Fibroblast of skin of right quadriceps (primary cell): Measurements from ENCODE around the gene KRR1.
A peak's percentile ranks its signal among the peaks of the same experiment; 100 is the strongest.
"Not testable (repeated sequence)": the region's sequence is repeated elsewhere in the genome, so short reads cannot be mapped to it uniquely, and the experiment has no call there.

Experiments used
- DNase-seq: peaks from one replicate; pipeline ENCODE4 v3.0.0-alpha.2; 2013

The KRR1 gene

GRCh38 chr12:75474116-75474515 is 37.3 kb downstream of the KRR1 start:
- no peak for DNase-seq

GRCh38 chr12:75471902-75472890 is 39.2 kb downstream of the KRR1 start:
- no peak for DNase-seq

GRCh38 chr12:75460204-75460603 is 51.2 kb downstream of the KRR1 start:
- DNase-seq: no peak

- DNase-seq: no peak
Observed at GRCh38 chr12:75459755-75460154, 51.7 kb downstream of the KRR1 start.

GRCh38 chr12:75457866-75458265 is 53.5 kb downstream of the KRR1 start:
- DNase-seq: not testable (repeated sequence)

- DNase-seq: no peak
Observed at GRCh38 chr12:75457191-75457590, 54.2 kb downstream of the KRR1 start.

- DNase-seq: no peak
Observed at GRCh38 chr12:75455839-75456238, 55.6 kb downstream of the KRR1 start.

GRCh38 chr12:75452675-75453330 is 58.6 kb downstream of the KRR1 start:
- peak; percentile 46 for DNase-seq

- peak; percentile 34 for DNase-seq
Observed at GRCh38 chr12:75447691-75448393, 63.6 kb downstream of the KRR1 start.

GRCh38 chr12:75446857-75447256 is 64.6 kb downstream of the KRR1 start:
- DNase-seq: peak; percentile 91

GRCh38 chr12:75445137-75445507 is 66.3 kb downstream of the KRR1 start:
- DNase-seq: not testable (repeated sequence)

GRCh38 chr12:75444429-75445136 is 66.8 kb downstream of the KRR1 start:
- peak; percentile 68 for DNase-seq

- no peak for DNase-seq
Observed at GRCh38 chr12:75443709-75444108, 67.7 kb downstream of the KRR1 start.

- DNase-seq: not testable (repeated sequence)
Observed at GRCh38 chr12:75442454-75442853, 69.0 kb downstream of the KRR1 start.

GRCh38 chr12:75441687-75442449 is 69.5 kb downstream of the KRR1 start:
- DNase-seq: not testable (repeated sequence)
